ENCODE data around the gene PAMR1. TPM values are rescaled to one million over a fixed set of nuclear protein-coding genes. Genes with fewer than 3 reads are reported as not detected.

PAMR1 gene
- total and polyA plus RNA-seq, 2 of the 8 experiments (the other 6 are each of a cell fraction or from before 2014, with no cell fraction given), result 3.0 to 6.9 TPM

DNA sequence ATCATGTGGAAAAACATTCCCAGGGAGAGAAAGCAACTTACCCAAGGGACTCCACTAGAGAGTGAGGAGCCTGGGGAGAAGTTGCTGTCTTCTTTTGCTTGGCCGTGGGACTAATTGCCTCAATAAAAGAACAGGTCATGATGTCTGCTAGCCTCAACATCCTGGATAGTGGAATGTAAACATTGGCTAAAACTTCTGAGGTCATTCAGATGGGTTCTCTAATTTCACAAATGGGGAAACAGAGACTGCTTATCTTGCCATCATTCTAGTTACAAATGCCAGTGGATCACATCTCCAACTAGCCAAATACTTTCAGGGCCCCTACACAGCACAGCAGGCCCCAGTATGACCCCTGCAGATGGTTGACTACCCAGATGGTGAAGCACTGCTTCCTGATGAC is 28.4 kb upstream of the PAMR1 start:
- CTCF ChIA-PET (ENCODE audit: partially characterized antibody), result no interaction called here
- DNase-seq (ENCODE audit: low read depth in 1 of 2, low spot score in 2 of 2), result no peak
- no peaks in the 10 kb centered on the region for H3K79me2 ChIP-seq (ENCODE audit: control insufficient read depth in 1 of 2, insufficient read depth in 2 of 2, low read length in 2 of 2)
- no peaks in the 10 kb centered on the region for H3K9me3 ChIP-seq (ENCODE audit: insufficient read depth in 2 of 2, low read depth in 1 of 2, low read length in 1 of 2)
- H2BK5ac ChIP-seq (ENCODE audit: low read depth, low read length), result no peak overlapping the region
- H3K4ac ChIP-seq (replicated peaks; ENCODE audit: insufficient read length, low read depth, low read length), result no peak overlapping the region
- no peak overlapping the region for H3K14ac ChIP-seq (ENCODE audit: insufficient read length)
- H2BK20ac ChIP-seq (ENCODE audit: low read length), result no peak overlapping the region
- no peak overlapping the region for H4K5ac ChIP-seq (ENCODE audit: insufficient read length, low read depth, low read length)
- no peak overlapping the region for H2AK5ac ChIP-seq (ENCODE audit: low read depth, low read length)
- no peak overlapping the region for H3K4me3 ChIP-seq (ENCODE audit: extremely low read depth in 1 of 4, insufficient read depth in 2 of 4, low read depth in 3 of 4, low read length in 4 of 4)
- H3K18ac ChIP-seq (ENCODE audit: extremely low read depth, low read length), result no peak overlapping the region
- H3K56ac ChIP-seq (replicated peaks; ENCODE audit: insufficient read length, low read depth, low read length), result no peak overlapping the region
- no peak overlapping the region for H2AFZ ChIP-seq (ENCODE audit: low read length)
- 93% methylated on average over 1 of the region's 1 CpG; no CpG with 5 or more reads in 1 of the 2 experiments for WGBS, 2 experiments (ENCODE audit: extremely low coverage in 1 of 2, insufficient coverage in 1 of 2, insufficient read length in 1 of 2, insufficient replicate concordance in 2 of 2, low coverage in 1 of 2, low lambda C conversion rate in 2 of 2, missing lambda C conversion rate in 1 of 2)
- POLR2A ChIA-PET (ENCODE audit: partially characterized antibody), result no interaction called here
- H3K23ac ChIP-seq (ENCODE audit: insufficient read length), result no peak overlapping the region
- H2BK15ac ChIP-seq (ENCODE audit: low read length), result no peak overlapping the region
- no peaks in the 10 kb centered on the region for H4K20me1 ChIP-seq (replicated peaks in 1 of 2; ENCODE audit: control insufficient read depth in 1 of 2, insufficient read depth in 2 of 2, low read length in 2 of 2)
- no peak for FAIRE-seq
- no peaks in the 10 kb centered on the region for H3K79me1 ChIP-seq (ENCODE audit: low read depth, low read length)
- H3K9ac ChIP-seq (replicated peaks in 1 of 4; ENCODE audit: extremely low read depth in 1 of 4, low read depth in 3 of 4, low read length in 3 of 4), result no peak overlapping the region
- no peak overlapping the region for H3K27ac ChIP-seq (ENCODE audit: low read depth, low read length)
- H4K8ac ChIP-seq (ENCODE audit: extremely low read depth, insufficient read depth, low read length), result no peak overlapping the region
- no peak overlapping the region for H4K91ac ChIP-seq (replicated peaks; ENCODE audit: insufficient read length, low read length)
- H3K36me3 ChIP-seq (ENCODE audit: control insufficient read depth in 2 of 4, insufficient read depth in 4 of 4, low read length in 3 of 4), result no peaks in the 10 kb centered on the region
- H2BK120ac ChIP-seq (replicated peaks; ENCODE audit: low read depth, low read length), result no peak overlapping the region
- H3K4me1 ChIP-seq (replicated peaks in 1 of 4; ENCODE audit: control insufficient read depth in 3 of 4, insufficient read depth in 4 of 4, low read length in 3 of 4), result peaks cover 0 to 5% (median 1%) of the 10 kb centered on the region in 4 experiments; a peak in 2 of 7 replicates
- no peaks in the 10 kb centered on the region for H3K23me2 ChIP-seq (ENCODE audit: low read depth, low read length)
- H3K27me3 ChIP-seq (replicated peaks in 1 of 4; ENCODE audit: control insufficient read depth in 3 of 4, extremely low read depth in 1 of 4, insufficient read depth in 3 of 4, low read length in 3 of 4), result no peaks in the 10 kb centered on the region
- no peak for TF ChIP-seq HDAC6 (IDR thresholded peaks at IDR 0.05; ENCODE audit: low read depth, low read length)
- no peak for TF ChIP-seq TAF7 (optimal IDR thresholded peaks at IDR 0.05; ENCODE audit: borderline replicate concordance, low read depth, low read length)
- TF ChIP-seq EZH2 (IDR thresholded peaks at IDR 0.05; ENCODE audit: low read depth, low read length, severe bottlenecking), result no peak
- no peak for TF ChIP-seq TCF12 (IDR thresholded peaks at IDR 0.05; ENCODE audit: low read depth, low read length)
- no peak for TF ChIP-seq E2F6 (IDR thresholded peaks at IDR 0.05)
- no peak for TF ChIP-seq MAFK (IDR thresholded peaks at IDR 0.05; ENCODE audit: low read depth, low read length)
- TF ChIP-seq SP1 (IDR thresholded peaks at IDR 0.05; ENCODE audit: low read depth, low read length), result no peak
- TF ChIP-seq FOSL1 (IDR thresholded peaks at IDR 0.05; ENCODE audit: insufficient read depth, low read depth, low read length), result no peak
- TF ChIP-seq ASH2L (IDR thresholded peaks at IDR 0.05; ENCODE audit: low read length), result no peak
- no peak overlapping the region for H2BK12ac ChIP-seq (ENCODE audit: low read depth, low read length)
- H3K4me2 ChIP-seq (ENCODE audit: insufficient read depth in 1 of 2, low read depth in 2 of 2, low read length in 2 of 2), result no peak overlapping the region

All from H1 (cell line).